Stimulated activated effector memory CD8-positive, alpha-beta T cell treated with anti-CD3 and anti-CD28 coated beads, Interleukin-12 subunit alpha, Interleukin-12 subunit beta, amount 100 ng/mL, for 72 hours (primary cell): ENCODE results near the gene C16orf54.
"Not testable (repeated sequence)": the region's sequence is repeated elsewhere in the genome, so short reads cannot be mapped to it uniquely, and the experiment has no call there.

Experiments
- ATAC-seq: fragments of 150-1000 bp; cut with Tn5 transposase; 2 replicates; pipeline ENCODE4 v1.10.0; 2021
- DNase-seq, 2 donors: peaks; one replicate each; pipeline ENCODE4 v3.0.0; 2021 to 2022; ENCODE audit warnings: low spot score in 2 of 2
- H3K27ac Mint-ChIP-seq: one replicate; pipeline ENCODE4 v1.8.0; 2022; ENCODE audit warnings: mild to moderate bottlenecking, mixed read lengths
- H3K36me3 Mint-ChIP-seq: one replicate; pipeline ENCODE4 v1.8.0; 2022; ENCODE audit warnings: mild to moderate bottlenecking, mixed read lengths
- H3K4me1 Mint-ChIP-seq: one replicate; pipeline ENCODE4 v1.8.0; 2022; ENCODE audit warnings: mixed read lengths
- H3K4me3 Mint-ChIP-seq: one replicate; pipeline ENCODE4 v1.8.0; 2022; ENCODE audit warnings: mild to moderate bottlenecking, mixed read lengths
- H3K9me3 Mint-ChIP-seq: one replicate; pipeline ENCODE4 v1.8.0; 2022; ENCODE audit warnings: mixed read lengths

Gene C16orf54

DNA sequence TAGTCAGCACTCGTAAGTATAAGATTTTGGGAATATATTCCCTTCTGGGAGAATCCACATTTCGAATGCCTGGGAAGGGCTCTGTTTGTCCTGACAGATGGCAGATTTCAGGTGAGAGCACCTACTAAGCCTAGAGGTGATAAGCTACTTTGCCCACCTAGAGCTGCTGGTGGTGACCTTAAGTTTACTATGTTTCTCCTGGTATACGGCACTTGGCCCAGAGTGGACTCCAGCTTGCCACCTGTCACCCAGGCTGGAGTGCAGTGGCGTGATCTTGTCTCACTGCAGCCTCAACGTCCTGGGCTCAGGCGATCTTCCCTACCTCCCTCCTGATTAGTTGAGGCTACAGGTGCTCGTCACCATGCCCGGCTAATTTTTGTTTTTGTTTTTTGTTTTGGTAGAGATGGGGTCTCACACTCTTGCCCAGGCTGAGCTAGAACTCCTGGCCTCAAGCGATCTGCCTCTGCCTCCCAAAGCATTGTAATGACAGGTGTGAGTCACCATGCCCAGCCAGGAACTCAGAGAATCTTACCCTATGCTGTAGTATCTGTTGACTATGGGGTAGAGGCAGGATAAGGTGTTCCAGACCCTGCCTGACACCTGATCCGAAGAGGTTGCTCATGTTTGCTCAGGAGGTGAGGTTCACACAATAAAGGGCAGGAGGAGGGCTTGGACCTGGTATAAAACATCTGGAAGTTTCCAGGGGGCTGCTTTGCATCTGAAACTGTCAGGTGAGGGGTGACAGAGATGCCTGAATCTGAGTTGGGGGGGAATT is 32.0 kb upstream of the C16orf54 start, which contains the start of gene ZG16:
TSS of gene ZG16 (plus strand) at position 681 of the 775 bp plus-strand sequence. CDS start 1,011 bp downstream, outside the sequence.
- no peaks in the 10 kb centered on the region for H3K9me3 Mint-ChIP-seq
- peak within 1 kb of the TSS; percentile 64 for H3K27ac Mint-ChIP-seq
- no peak for ATAC-seq
- no peak for DNase-seq
- H3K4me3 Mint-ChIP-seq, result no peak within 1 kb of the TSS
- H3K36me3 Mint-ChIP-seq, result no peaks in the 10 kb centered on the region
- H3K4me1 Mint-ChIP-seq, result peaks cover 12% of the 10 kb centered on the region

DNA sequence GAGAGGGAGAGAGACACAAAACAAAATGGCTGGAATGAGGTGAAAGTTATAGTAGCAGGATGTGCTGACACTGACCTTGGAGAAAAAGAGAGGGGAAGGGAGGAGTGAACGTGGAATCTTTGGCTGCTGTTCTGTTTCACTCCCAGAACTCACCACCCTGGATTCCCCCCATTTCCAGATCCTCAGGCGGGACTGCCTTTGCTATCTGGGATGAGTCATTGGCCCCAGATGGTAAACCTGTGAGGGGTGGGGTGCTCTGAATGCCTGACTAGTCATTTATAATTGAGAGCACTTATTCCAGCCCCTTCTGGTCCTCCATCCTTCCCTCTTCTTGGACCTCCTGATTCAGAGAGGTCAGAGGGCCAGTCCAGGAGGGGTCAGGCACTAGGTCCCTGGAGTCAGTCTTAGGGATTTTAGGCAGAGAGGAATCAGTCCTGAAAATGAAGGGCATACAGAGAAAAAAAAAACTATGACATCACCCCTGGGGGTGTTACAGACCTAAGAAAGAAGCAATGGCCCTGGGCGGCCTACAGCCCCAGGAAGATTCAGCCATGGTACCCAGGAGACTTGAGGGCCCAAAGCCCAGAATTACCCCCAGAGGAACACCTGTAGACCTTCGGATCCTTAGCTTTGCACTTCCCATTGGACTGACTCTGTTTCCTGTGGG is 30.1 kb upstream of the C16orf54 start:
- peaks cover 12% of the 10 kb centered on the region for H3K4me1 Mint-ChIP-seq
- no peak for DNase-seq
- no peak overlapping the region for H3K27ac Mint-ChIP-seq
- H3K36me3 Mint-ChIP-seq, result no peaks in the 10 kb centered on the region
- no peaks in the 10 kb centered on the region for H3K9me3 Mint-ChIP-seq
- H3K4me3 Mint-ChIP-seq, result no peak overlapping the region
- ATAC-seq, result no peak

DNA sequence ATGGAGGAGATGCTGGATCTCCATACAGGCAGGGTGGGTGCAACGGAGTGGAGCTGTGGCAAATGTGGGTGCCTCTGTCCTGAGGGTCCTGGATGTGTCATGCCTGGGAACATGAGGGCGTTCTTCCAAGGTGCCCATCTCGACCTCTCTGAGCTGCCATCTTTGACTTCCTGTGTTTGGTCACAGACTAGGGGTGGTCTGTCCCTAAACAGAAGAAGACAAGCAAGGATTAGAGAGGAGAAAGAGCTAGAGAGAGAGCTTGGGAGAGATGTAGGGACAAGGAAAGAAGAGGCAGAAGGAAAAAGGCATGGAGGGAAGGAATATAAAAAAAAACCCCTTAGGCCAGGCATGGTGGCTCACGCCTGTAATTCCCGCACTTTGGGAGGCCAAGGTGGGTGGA is 28.9 kb upstream of the C16orf54 start:
- H3K27ac Mint-ChIP-seq, result no peak overlapping the region
- H3K9me3 Mint-ChIP-seq, result no peaks in the 10 kb centered on the region
- peaks cover 12% of the 10 kb centered on the region for H3K4me1 Mint-ChIP-seq
- no peaks in the 10 kb centered on the region for H3K36me3 Mint-ChIP-seq
- no peak for ATAC-seq
- H3K4me3 Mint-ChIP-seq, result no peak overlapping the region
- DNase-seq, result no peak

DNA sequence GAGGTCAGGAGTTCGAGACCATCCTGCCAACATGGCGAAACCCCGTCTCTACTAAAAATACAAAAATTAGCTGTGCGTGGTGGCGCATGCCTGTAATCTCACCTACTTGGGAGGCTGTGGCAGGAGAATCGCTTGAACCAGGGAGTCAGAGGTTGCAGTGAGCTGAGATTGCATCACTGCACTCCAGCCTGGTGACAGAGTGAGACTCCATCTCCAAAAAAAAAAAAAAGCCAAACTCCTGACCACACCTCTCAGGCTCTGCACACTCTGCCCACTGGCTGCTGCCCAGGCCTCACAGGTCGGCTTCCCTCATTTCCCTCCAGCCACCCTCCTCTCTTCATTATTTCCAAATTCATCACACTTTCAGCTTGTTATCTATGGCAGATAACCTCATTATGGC is 26.5 kb upstream of the C16orf54 start:
- not testable (repeated sequence) for H3K36me3 Mint-ChIP-seq, DNase-seq, ATAC-seq, H3K9me3 Mint-ChIP-seq, H3K27ac Mint-ChIP-seq, H3K4me3 Mint-ChIP-seq
- peaks cover 12% of the 10 kb centered on the region for H3K4me1 Mint-ChIP-seq

DNA sequence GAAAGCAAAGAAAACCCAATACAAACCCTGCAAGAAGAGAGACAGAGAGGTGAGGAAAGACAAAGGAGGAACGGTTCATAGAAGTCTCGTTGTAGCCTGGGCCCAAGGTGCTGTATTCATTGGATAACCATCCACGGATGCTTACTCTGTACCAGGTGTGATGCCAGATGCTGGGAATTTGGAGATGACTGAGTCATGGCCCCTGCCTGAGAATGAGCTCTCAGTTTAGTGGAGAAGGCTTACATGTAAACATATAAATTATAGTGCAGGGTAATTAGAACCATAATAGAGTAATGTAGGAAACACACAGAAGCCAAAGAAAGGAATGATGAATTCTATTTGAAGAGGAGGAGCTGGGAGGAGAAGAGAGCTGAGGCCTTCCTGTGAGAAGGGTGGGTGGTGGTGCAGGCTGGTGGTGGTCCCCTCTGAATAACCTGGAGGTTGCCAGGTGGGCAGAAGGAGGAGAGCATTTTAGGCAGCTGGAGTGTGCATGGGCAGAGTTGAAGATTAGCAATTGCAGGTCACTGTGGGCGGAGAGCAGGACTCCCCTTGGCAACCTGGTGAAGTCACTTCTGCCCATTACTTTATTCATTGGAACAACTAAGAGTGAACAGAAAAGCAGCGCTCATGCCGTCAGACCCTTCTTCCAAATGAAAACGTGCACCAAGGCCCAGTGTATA is 24.6 kb upstream of the C16orf54 start:
- Mint-ChIP-seq H3K27ac (no peak overlapping the region), H3K4me3 (no peak overlapping the region), H3K4me1 (peaks cover 10% of the 10 kb centered on the region)

DNA sequence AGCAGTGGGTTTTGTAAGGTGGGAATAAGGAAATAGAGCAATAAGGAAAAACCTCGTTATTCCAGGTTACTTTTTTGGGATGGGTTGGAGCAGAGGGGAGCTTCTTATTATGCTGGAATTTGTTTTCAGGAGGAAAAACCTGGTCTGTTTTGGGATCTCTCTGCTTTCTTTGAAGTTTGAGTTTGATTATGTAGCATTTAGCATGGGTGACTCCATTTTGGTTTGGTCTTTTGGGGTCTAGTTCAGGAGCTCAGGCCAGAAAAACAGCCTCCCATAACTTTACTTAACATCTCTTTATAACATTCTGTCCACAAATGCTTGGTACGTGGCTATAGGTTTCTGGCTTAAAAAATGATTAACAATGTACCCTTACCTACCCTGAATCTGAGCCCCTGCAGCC is 23.7 kb upstream of the C16orf54 start:
- DNase-seq (no peak), ATAC-seq (no peak)
- Mint-ChIP-seq H3K4me1 (peaks cover 11% of the 10 kb centered on the region), H3K9me3 (no peaks in the 10 kb centered on the region), H3K36me3 (no peaks in the 10 kb centered on the region), H3K4me3 (no peak overlapping the region), H3K27ac (no peak overlapping the region)

More for the DNA sequence above, 24.6 kb upstream of the C16orf54 start:
- DNase-seq (no peak), ATAC-seq (no peak)
- Mint-ChIP-seq H3K9me3 (no peaks in the 10 kb centered on the region), H3K36me3 (no peaks in the 10 kb centered on the region)

DNA sequence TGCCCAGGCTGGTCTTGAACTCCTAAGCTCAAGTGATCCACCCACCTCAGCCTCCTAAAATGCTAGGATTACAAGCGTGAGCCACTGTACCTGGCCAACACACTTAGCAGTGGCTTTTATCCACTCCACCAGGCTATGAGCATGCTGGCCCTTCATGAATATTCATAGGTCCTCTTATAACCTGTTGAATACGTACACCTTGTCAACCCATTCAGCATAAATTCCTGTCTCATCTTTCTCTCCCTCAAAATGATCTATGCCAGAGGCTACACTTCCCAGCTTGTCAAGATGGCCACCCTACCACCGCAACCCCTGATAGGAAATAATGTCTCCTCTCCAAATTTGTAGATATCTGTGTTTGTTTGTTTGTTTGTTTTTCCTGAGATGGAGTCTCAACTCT is 21.3 kb upstream of the C16orf54 start:
- H3K36me3 Mint-ChIP-seq, result no peaks in the 10 kb centered on the region
- H3K27ac Mint-ChIP-seq, result no peak overlapping the region
- H3K4me3 Mint-ChIP-seq, result no peak overlapping the region
- peaks cover 13% of the 10 kb centered on the region for H3K4me1 Mint-ChIP-seq
- DNase-seq, result no peak
- H3K9me3 Mint-ChIP-seq, result no peaks in the 10 kb centered on the region
- ATAC-seq, result no peak

DNA sequence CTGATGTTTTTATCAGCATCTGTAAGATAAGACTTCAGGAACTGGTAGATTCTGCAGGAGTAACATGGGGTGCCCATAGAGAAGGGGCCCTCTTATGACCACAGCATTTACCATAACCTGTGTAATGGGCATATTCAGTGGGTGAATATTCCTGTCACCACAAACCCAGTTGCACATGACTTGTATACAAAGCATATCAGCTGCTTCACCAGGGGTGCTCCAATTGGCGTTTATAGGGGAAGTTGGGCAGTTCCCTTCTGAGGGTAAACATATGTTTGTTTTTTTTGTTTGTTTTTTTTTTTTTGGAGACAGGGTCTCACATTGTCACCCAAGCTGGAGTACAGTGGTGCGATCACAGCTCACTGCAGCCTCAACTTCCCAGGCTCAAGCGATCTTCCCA is 20.8 kb upstream of the C16orf54 start:
- ATAC-seq (no peak), DNase-seq (no peak)
- Mint-ChIP-seq H3K4me1 (peaks cover 13% of the 10 kb centered on the region), H3K36me3 (no peaks in the 10 kb centered on the region), H3K9me3 (no peaks in the 10 kb centered on the region), H3K27ac (no peak overlapping the region), H3K4me3 (no peak overlapping the region)

DNA sequence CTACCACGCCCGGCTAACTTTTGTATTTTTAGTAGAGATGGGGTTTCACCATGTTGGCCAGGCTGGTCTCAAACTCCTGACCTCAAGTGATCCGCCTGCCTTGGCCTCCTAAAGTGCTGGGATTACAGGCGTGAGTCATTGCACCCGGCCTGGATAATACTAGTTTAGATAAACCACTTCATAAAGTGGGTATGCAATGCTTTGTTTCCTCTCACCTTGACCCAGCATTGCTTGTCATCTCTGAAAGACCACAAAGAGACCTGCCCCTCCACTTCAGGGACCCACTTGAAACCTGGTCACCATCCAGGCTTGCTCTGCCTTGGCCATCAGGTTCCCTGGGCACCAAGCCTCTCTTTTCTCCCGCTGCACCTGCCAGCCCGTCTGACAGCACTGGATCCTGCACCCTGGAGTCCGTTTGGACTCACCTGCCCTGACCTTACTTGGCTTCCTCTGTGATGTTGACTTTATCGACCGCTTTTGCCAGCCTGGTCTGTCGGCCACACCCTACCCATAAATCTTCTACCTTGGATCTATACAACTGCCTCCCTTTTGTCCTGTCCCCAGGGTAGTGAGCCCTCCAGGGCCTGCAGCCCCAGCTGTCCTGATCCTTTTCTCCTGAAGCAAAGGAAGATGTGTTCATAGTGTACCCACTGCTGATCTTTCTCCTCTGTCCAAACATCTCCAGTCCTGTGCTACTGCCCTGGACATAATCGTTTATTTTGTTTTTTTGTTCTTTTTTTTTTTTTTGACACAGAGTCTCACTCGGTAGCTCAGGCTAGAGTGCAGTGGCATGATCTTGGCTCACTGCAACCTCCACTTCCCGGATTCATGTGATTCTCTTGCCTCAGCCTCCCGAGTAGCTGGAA is 19.6 kb upstream of the C16orf54 start:
- H3K4me1 Mint-ChIP-seq, result peaks cover 13% of the 10 kb centered on the region
- DNase-seq (no peak), ATAC-seq (no peak)
- no peaks in the 10 kb centered on the region for H3K9me3 Mint-ChIP-seq
- H3K36me3 Mint-ChIP-seq, result no peaks in the 10 kb centered on the region
- H3K4me3 Mint-ChIP-seq, result no peak overlapping the region
- H3K27ac Mint-ChIP-seq, result no peak overlapping the region

DNA sequence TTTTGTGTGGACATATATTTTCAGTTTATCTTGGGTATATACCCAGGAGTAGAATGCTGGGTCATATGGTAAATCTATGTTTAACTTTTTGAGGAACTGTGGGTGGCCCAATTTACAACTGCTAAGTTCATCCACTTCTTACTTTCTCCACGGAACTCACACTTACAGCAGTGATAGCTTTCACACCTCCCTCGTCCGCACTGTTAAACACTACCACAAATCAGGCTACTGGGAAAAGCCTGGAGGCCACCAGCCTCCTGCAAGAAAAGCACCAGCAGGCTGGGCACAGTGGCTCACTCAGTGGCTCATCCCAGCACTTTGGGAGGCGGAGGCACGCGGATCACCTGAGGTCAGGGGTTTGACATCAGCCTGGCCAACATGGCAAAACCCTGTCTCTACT is 17.5 kb upstream of the C16orf54 start:
- H3K27ac Mint-ChIP-seq, result no peak overlapping the region
- peaks cover 13% of the 10 kb centered on the region for H3K4me1 Mint-ChIP-seq
- H3K9me3 Mint-ChIP-seq, result no peaks in the 10 kb centered on the region
- ATAC-seq (no peak), DNase-seq (no peak)
- H3K36me3 Mint-ChIP-seq, result no peaks in the 10 kb centered on the region
- no peak overlapping the region for H3K4me3 Mint-ChIP-seq

DNA sequence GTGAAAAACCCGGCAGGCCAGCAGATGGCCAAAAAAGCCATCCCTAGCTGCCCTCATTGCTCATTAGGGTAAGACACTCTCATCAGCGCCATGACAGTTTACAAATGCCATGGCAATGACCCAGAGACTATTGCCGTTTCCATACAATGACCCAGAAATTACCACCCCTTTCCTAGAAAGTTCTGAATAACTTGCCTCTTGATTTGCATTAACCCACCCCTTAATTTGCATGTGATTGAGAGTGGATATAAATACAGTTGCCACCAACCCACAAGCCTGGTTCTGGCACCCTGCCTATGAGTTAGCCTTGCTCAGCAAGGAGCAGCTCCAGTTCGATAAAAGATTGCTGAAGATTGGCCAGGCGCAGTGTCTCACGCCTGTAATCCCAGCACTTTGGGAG is 16.1 kb upstream of the C16orf54 start:
- Mint-ChIP-seq H3K4me1 (peaks cover 13% of the 10 kb centered on the region), H3K36me3 (no peaks in the 10 kb centered on the region), H3K9me3 (no peaks in the 10 kb centered on the region), H3K27ac (no peak overlapping the region), H3K4me3 (no peak overlapping the region)
- no peak for DNase-seq
- no peak for ATAC-seq

DNA sequence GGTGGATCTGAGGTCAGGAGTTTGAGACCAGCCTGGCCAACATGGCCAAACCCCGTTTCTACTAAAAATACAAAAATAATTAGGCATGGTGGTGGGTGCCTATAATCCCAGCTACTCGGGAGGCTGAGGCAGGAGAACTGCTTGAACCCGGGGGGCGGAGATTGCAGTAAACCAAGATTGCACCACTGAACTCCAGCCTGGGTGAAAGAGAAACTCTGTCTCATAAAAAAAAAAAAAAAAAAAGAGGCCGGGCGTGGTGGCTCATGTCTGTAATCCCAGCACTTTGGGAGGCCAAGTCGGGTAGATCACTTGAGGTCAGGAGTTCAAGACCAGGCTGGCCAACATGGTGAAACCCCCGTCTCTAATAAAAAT is 15.5 kb upstream of the C16orf54 start:
- not testable (repeated sequence) for H3K27ac Mint-ChIP-seq, H3K9me3 Mint-ChIP-seq, H3K36me3 Mint-ChIP-seq, ATAC-seq, DNase-seq, H3K4me3 Mint-ChIP-seq
- peaks cover 13% of the 10 kb centered on the region for H3K4me1 Mint-ChIP-seq

DNA sequence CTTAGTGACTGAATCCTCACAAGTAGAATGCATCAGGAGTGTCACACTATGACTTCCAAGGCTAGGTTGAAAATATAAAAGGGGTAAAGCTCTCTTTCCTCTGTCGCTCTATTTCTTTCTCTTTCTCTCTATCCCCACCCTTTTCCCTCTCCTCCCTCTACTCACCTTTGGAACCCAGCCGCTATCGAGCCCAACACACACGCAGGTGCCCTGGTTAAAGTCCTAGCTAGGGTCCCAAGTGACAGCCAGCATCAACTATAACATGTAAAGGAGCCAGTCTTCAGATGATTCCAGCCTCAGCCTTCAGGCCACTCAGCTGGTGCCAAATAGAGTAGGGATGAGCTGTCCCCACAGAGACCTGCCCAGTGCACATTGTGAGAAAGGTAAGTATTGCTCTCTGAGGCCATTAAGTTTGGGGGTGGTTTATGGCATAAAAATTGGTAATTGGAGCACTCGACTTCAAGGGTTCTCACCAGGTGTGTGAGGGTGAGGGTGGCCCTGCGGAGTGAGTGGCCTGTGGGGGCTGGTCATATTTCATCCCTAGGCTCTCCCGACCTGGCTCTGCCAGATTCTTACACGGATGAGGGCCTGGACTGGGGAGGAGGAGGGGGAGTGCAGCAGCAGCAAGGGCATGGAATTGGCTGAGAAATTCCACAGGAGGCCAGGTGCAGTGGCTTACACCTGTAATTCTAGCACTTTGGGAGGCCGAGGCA is 14.9 kb upstream of the C16orf54 start:
- H3K4me3 Mint-ChIP-seq, result no peak overlapping the region
- no peak overlapping the region for H3K27ac Mint-ChIP-seq
- H3K4me1 Mint-ChIP-seq, result peaks cover 13% of the 10 kb centered on the region
- H3K36me3 Mint-ChIP-seq, result no peaks in the 10 kb centered on the region
- DNase-seq (no peak), ATAC-seq (no peak)
- H3K9me3 Mint-ChIP-seq, result no peaks in the 10 kb centered on the region

DNA sequence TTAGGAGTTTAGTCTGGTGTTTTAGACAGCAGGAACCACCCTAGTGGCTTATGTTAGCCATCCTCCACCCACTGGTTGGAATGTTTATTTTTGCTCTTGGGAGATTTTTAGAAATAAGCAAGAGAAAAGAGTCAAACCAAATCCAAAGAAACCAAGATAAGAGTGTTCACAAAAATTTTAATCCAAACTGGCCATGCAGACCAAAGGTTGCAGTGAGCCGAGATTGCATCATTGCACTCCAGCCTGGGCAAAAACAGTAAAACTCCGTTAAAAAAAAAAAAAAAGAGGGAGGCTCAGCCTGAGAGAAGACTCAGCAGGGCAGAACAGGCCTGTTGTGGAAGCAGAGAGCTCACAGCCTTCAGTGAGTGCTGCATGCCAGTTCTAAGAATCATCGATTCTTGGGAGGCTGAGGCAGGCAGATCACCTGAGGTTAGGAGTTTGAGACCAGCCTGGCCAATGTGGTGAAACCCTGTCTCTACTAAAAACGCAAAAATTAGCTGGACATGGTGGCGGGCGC is 12.2 kb upstream of the C16orf54 start:
- no peak for DNase-seq
- Mint-ChIP-seq H3K36me3 (no peaks in the 10 kb centered on the region), H3K27ac (peak overlapping the region; percentile 75), H3K4me1 (peaks cover 2% of the 10 kb centered on the region), H3K9me3 (no peaks in the 10 kb centered on the region), H3K4me3 (no peak overlapping the region)
- ATAC-seq, result no peak
